ENCODE measurements around the gene CCDC91. TPM values are rescaled to one million over a fixed set of nuclear protein-coding genes. Genes with fewer than 3 reads are reported as not detected.

The CCDC91 gene
- total and polyA plus RNA-seq, 2 donors = 34.7 to 60.2 TPM

- 96% methylated on average over 1 of the region's 1 CpG for WGBS
- H3K4me3 ChIP-seq (ENCODE audit: low read length in 2 of 2) = no peak overlapping the region
- DNase-seq (ENCODE audit: low read depth in 6 of 9, low spot score in 9 of 9) = no peak
- H3K27me3 ChIP-seq (ENCODE audit: control insufficient read depth in 2 of 2, insufficient read depth in 1 of 2, low read length in 1 of 2) = no peaks in the 10 kb centered on the region
- H3K27ac ChIP-seq (ENCODE audit: low read depth in 1 of 2, low read length in 1 of 2) = no peak overlapping the region
- no peaks in the 10 kb centered on the region for H3K4me1 ChIP-seq (ENCODE audit: control insufficient read depth in 2 of 2, insufficient read depth in 2 of 2, low read length in 2 of 2)
- H3K9me3 ChIP-seq (ENCODE audit: control insufficient read depth in 2 of 2, insufficient read depth in 1 of 2, low read length in 1 of 2) = no peaks in the 10 kb centered on the region
- H3K36me3 ChIP-seq (ENCODE audit: control insufficient read depth in 2 of 2, insufficient read depth in 2 of 2, low read length in 1 of 2) = no peaks in the 10 kb centered on the region
Measured at GRCh38 chr12:28159688-28160087, 30.6 kb upstream of the CCDC91 start.

GRCh38 chr12:28161697-28162096, 28.6 kb upstream of the CCDC91 start:
- WGBS = 96% methylated on average over 5 of the region's 5 CpGs
- no peak overlapping the region for H3K4me3 ChIP-seq (ENCODE audit: low read length in 2 of 2)
- H3K27me3 ChIP-seq (ENCODE audit: control insufficient read depth in 2 of 2, insufficient read depth in 1 of 2, low read length in 1 of 2) = no peaks in the 10 kb centered on the region
- H3K27ac ChIP-seq (ENCODE audit: low read depth in 1 of 2, low read length in 1 of 2) = no peak overlapping the region
- no peaks in the 10 kb centered on the region for H3K4me1 ChIP-seq (ENCODE audit: control insufficient read depth in 2 of 2, insufficient read depth in 2 of 2, low read length in 2 of 2)
- H3K36me3 ChIP-seq (ENCODE audit: control insufficient read depth in 2 of 2, insufficient read depth in 2 of 2, low read length in 1 of 2) = no peaks in the 10 kb centered on the region
- no peak for DNase-seq (ENCODE audit: low read depth in 6 of 9, low spot score in 9 of 9)
- no peaks in the 10 kb centered on the region for H3K9me3 ChIP-seq (ENCODE audit: control insufficient read depth in 2 of 2, insufficient read depth in 1 of 2, low read length in 1 of 2)

GRCh38 chr12:28162697-28163096, 27.6 kb upstream of the CCDC91 start:
- H3K9me3 ChIP-seq (ENCODE audit: control insufficient read depth in 2 of 2, insufficient read depth in 1 of 2, low read length in 1 of 2) = no peaks in the 10 kb centered on the region
- no peak for DNase-seq (ENCODE audit: low read depth in 6 of 9, low spot score in 9 of 9)
- whole genome bisulfite sequencing = 93% methylated on average over 1 of the region's 1 CpG
- no peaks in the 10 kb centered on the region for H3K27me3 ChIP-seq (ENCODE audit: control insufficient read depth in 2 of 2, insufficient read depth in 1 of 2, low read length in 1 of 2)
- no peaks in the 10 kb centered on the region for H3K4me1 ChIP-seq (ENCODE audit: control insufficient read depth in 2 of 2, insufficient read depth in 2 of 2, low read length in 2 of 2)
- no peak overlapping the region for H3K27ac ChIP-seq (ENCODE audit: low read depth in 1 of 2, low read length in 1 of 2)
- no peak overlapping the region for H3K4me3 ChIP-seq (ENCODE audit: low read length in 2 of 2)
- H3K36me3 ChIP-seq (ENCODE audit: control insufficient read depth in 2 of 2, insufficient read depth in 2 of 2, low read length in 1 of 2) = no peaks in the 10 kb centered on the region

DNA sequence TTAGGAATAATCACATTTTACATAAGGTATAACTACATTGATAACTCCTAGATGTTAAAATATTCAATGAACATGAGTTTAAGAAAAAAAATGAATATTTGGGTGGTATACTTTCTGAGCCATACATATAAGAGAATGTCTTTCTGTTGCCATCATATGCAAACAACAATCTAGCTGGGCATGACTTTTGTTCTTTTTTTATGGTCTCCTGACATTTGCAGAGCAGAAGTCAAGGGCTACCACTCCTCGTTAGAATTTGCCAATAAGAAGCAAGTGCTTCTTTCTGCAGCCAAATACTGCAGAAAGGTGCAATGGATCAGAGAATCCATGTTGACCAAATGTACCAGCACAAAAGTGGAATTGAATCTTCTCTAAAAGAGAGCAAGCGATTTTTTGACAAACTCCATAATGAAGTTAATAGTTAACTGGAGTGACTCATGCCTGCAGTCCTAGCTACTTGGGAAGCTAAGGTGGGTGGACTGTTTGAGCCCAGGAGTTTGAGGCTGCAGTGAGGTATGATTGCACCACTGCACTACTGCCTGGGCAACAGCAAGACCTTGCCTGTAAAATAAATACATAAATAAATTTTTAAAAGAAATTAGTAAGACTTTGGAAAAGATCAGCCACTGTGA, 25.5 kb upstream of the CCDC91 start:
- H3K9me3 ChIP-seq (ENCODE audit: control insufficient read depth in 2 of 2, insufficient read depth in 1 of 2, low read length in 1 of 2) = no peaks in the 10 kb centered on the region
- no peak for DNase-seq (ENCODE audit: low read depth in 6 of 9, low spot score in 9 of 9)
- H3K36me3 ChIP-seq (ENCODE audit: control insufficient read depth in 2 of 2, insufficient read depth in 2 of 2, low read length in 1 of 2) = no peaks in the 10 kb centered on the region
- H3K27me3 ChIP-seq (ENCODE audit: control insufficient read depth in 2 of 2, insufficient read depth in 1 of 2, low read length in 1 of 2) = no peaks in the 10 kb centered on the region
- no peaks in the 10 kb centered on the region for H3K4me1 ChIP-seq (ENCODE audit: control insufficient read depth in 2 of 2, insufficient read depth in 2 of 2, low read length in 2 of 2)
- 97% methylated on average over 2 of the region's 2 CpGs for WGBS
- H3K4me3 ChIP-seq (ENCODE audit: low read length in 2 of 2) = no peak overlapping the region
- no peak overlapping the region for H3K27ac ChIP-seq (ENCODE audit: low read depth in 1 of 2, low read length in 1 of 2)

DNA sequence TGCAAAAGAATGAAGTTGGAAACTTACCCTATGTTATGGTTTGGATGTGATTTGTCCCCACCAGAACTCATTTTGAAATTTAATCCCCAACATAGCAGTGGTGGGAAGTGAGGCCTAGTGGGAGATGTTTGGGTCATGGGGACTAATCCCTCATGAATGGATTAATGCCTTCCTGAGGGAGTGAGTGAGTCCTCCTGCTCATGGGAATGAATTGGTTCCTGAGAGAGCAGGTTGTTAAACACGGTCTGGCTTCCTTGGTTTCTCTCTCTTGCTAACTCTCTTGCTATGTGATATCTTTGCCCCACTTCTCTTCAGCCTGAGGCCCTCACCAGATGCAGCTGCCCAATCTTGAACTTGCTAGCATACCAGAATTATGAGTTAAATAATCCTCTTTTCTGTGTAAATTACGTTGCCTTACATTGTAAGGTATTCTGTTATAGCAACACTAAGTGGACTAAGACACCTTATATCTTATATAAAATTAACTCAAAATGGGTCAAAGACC, 22.2 kb upstream of the CCDC91 start:
- DNase-seq (ENCODE audit: low read depth in 6 of 9, low spot score in 9 of 9) = no peak
- Histone ChIP-seq H3K36me3 (ENCODE audit: control insufficient read depth in 2 of 2, insufficient read depth in 2 of 2, low read length in 1 of 2) (no peaks in the 10 kb centered on the region), H3K27ac (ENCODE audit: low read depth in 1 of 2, low read length in 1 of 2) (no peak overlapping the region), H3K4me3 (ENCODE audit: low read length in 2 of 2) (no peak overlapping the region), H3K4me1 (ENCODE audit: control insufficient read depth in 2 of 2, insufficient read depth in 2 of 2, low read length in 2 of 2) (no peaks in the 10 kb centered on the region), H3K9me3 (ENCODE audit: control insufficient read depth in 2 of 2, insufficient read depth in 1 of 2, low read length in 1 of 2) (no peaks in the 10 kb centered on the region), H3K27me3 (ENCODE audit: control insufficient read depth in 2 of 2, insufficient read depth in 1 of 2, low read length in 1 of 2) (no peaks in the 10 kb centered on the region)
- 96% methylated on average over 2 of the region's 2 CpGs for WGBS

DNA sequence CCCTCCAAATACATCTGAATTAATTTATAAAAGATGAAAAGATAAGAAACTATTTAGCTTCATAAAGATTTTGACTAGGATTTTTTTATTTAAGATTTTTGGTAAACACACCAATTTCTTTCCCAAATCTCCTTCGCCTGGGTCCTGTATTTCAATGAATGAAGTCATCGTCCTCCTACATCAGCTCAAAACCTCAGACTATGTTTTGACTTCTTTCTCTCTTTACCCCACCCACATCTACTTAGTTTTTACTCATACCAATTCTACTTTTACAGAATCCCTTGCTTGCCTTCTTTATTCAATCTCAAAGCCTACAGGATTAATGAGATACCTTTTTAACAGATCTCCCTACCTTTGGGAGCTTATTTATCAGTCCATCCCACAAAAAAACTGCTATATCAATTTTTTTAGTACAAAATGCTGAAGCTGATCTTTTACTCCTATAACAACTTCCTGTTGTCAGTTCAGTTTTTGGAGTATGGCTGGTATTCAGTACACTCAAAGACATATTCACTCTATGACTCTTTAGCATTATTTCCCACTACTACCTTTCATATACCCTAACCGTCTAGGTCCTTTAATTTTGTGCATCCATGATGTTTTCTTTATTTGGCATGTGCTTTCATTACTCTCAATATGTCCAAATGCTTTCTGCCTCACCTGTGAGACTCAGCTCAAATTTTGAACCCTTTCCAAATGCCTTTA, 18.7 kb upstream of the CCDC91 start:
- DNase-seq (ENCODE audit: low read depth in 6 of 9, low spot score in 9 of 9) = no peak
- 97% methylated on average over 3 of the region's 3 CpGs for WGBS
- Histone ChIP-seq H3K9me3 (ENCODE audit: control insufficient read depth in 2 of 2, insufficient read depth in 1 of 2, low read length in 1 of 2) (no peaks in the 10 kb centered on the region), H3K4me1 (ENCODE audit: control insufficient read depth in 2 of 2, insufficient read depth in 2 of 2, low read length in 2 of 2) (no peaks in the 10 kb centered on the region), H3K27ac (ENCODE audit: low read depth in 1 of 2, low read length in 1 of 2) (no peak overlapping the region), H3K4me3 (ENCODE audit: low read length in 2 of 2) (no peak overlapping the region), H3K27me3 (ENCODE audit: control insufficient read depth in 2 of 2, insufficient read depth in 1 of 2, low read length in 1 of 2) (no peaks in the 10 kb centered on the region), H3K36me3 (ENCODE audit: control insufficient read depth in 2 of 2, insufficient read depth in 2 of 2, low read length in 1 of 2) (no peaks in the 10 kb centered on the region)

DNA sequence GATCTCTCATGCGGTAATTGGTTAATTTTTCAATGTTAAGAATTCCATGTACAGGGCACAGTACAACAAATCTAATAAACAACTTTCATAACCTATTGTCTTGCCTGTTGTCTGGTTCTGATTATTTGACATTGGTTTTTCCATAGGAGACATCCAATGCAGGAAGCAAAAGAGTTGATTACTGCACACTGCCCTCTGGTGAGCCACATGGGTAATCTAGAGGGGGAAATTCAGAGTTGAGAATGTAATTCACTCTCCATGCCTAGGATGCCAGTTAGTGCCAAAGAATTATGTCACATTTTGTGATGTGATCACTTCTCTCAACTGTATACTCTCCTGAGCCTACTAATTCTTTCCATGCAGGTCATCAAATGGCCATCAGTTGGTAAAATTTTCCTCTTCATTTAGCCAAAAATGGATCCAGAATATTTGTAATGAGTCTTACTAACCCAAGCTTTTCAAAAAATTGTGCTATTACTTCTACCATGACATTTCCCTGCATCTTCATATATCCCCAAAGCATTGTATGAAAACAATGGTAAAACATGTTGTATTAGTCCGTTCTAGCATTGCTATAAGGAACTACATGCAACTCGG, 17.7 kb upstream of the CCDC91 start:
- DNase-seq (ENCODE audit: low read depth in 6 of 9, low spot score in 9 of 9) = peak in 2 of 9 donors; percentile 26 to 29

DNA sequence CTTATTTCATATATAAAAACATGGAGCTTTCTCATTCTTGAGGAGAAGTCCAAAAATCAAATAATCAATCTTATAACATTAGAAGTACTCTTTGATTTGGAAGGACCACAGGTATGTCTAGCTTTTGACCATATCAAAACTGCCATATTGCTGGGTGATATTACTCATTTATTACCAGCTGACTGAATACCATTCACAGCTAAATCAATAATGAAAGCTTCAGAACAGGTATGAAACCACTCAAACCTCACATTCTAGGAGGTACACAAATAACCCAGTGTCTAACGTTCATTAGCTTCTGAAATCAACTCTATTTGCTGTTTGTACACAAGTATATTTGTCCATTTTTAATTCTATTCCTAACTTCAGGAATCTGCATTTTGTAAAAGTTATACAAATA, 16.8 kb upstream of the CCDC91 start:
- no peak for DNase-seq (ENCODE audit: low read depth in 6 of 9, low spot score in 9 of 9)
- Histone ChIP-seq H3K9me3 (ENCODE audit: control insufficient read depth in 2 of 2, insufficient read depth in 1 of 2, low read length in 1 of 2) (no peaks in the 10 kb centered on the region), H3K4me3 (ENCODE audit: low read length in 2 of 2) (no peak overlapping the region), H3K36me3 (ENCODE audit: control insufficient read depth in 2 of 2, insufficient read depth in 2 of 2, low read length in 1 of 2) (no peaks in the 10 kb centered on the region), H3K27ac (ENCODE audit: low read depth in 1 of 2, low read length in 1 of 2) (no peak overlapping the region), H3K4me1 (ENCODE audit: control insufficient read depth in 2 of 2, insufficient read depth in 2 of 2, low read length in 2 of 2) (no peaks in the 10 kb centered on the region), H3K27me3 (ENCODE audit: control insufficient read depth in 2 of 2, insufficient read depth in 1 of 2, low read length in 1 of 2) (no peaks in the 10 kb centered on the region)
- 97% methylated on average over 1 of the region's 1 CpG for WGBS

More for the DNA sequence above, 17.7 kb upstream of the CCDC91 start:
- Histone ChIP-seq H3K4me3 (ENCODE audit: low read length in 2 of 2) (no peak overlapping the region), H3K27ac (ENCODE audit: low read depth in 1 of 2, low read length in 1 of 2) (no peak overlapping the region), H3K9me3 (ENCODE audit: control insufficient read depth in 2 of 2, insufficient read depth in 1 of 2, low read length in 1 of 2) (no peaks in the 10 kb centered on the region), H3K4me1 (ENCODE audit: control insufficient read depth in 2 of 2, insufficient read depth in 2 of 2, low read length in 2 of 2) (no peaks in the 10 kb centered on the region), H3K36me3 (ENCODE audit: control insufficient read depth in 2 of 2, insufficient read depth in 2 of 2, low read length in 1 of 2) (no peaks in the 10 kb centered on the region), H3K27me3 (ENCODE audit: control insufficient read depth in 2 of 2, insufficient read depth in 1 of 2, low read length in 1 of 2) (no peaks in the 10 kb centered on the region)
- over 99% methylated on average over 3 of the region's 3 CpGs for WGBS

- Histone ChIP-seq H3K4me3 (ENCODE audit: low read length in 2 of 2) (no peak overlapping the region), H3K27me3 (ENCODE audit: control insufficient read depth in 2 of 2, insufficient read depth in 1 of 2, low read length in 1 of 2) (no peaks in the 10 kb centered on the region), H3K4me1 (ENCODE audit: control insufficient read depth in 2 of 2, insufficient read depth in 2 of 2, low read length in 2 of 2) (no peaks in the 10 kb centered on the region), H3K9me3 (ENCODE audit: control insufficient read depth in 2 of 2, insufficient read depth in 1 of 2, low read length in 1 of 2) (no peaks in the 10 kb centered on the region), H3K36me3 (ENCODE audit: control insufficient read depth in 2 of 2, insufficient read depth in 2 of 2, low read length in 1 of 2) (no peaks in the 10 kb centered on the region), H3K27ac (ENCODE audit: low read depth in 1 of 2, low read length in 1 of 2) (no peak overlapping the region)
- 95% methylated on average over 1 of the region's 1 CpG for WGBS
- no peak for DNase-seq (ENCODE audit: low read depth in 6 of 9, low spot score in 9 of 9)
Measured at GRCh38 chr12:28175098-28175589, 15.1 kb upstream of the CCDC91 start.

All from thymus (tissue), 11 donors.